Nephron progenitor cell (in vitro differentiated cells): ENCODE results near the gene DYRK3.

Experiments used
- DNase-seq: peaks from one replicate; pipeline ENCODE4 v3.0.0; 2021
- H3K27ac Mint-ChIP-seq: 2 replicates; pipeline ENCODE4 v1.8.0; 2021; ENCODE audit warnings: mild to moderate bottlenecking, moderate library complexity, mixed read lengths
- H3K27me3 Mint-ChIP-seq: 2 replicates; pipeline ENCODE4 v1.8.0; 2021; ENCODE audit warnings: mild to moderate bottlenecking, low read depth, mixed read lengths; ENCODE audit not compliant: poor library complexity
- H3K36me3 Mint-ChIP-seq: 2 replicates; pipeline ENCODE4 v1.8.0; 2021; ENCODE audit warnings: low read depth, mixed read lengths
- H3K4me1 Mint-ChIP-seq: 2 replicates; pipeline ENCODE4 v1.8.0; 2021; ENCODE audit warnings: mixed read lengths
- H3K4me3 Mint-ChIP-seq: 2 replicates; pipeline ENCODE4 v1.8.0; 2021; ENCODE audit warnings: mild to moderate bottlenecking, moderate library complexity, mixed read lengths
- H3K9me3 Mint-ChIP-seq: 2 replicates; pipeline ENCODE4 v1.8.0; 2021; ENCODE audit warnings: mild to moderate bottlenecking, moderate library complexity, mixed read lengths
- TF ChIP-seq, protein P1 (sequence below): fragments of 200-600 bp; sonication (generic); IDR thresholded peaks from 2 replicates; pipeline ENCODE4 v1.5.0; 2021; ENCODE audit warnings: antibody characterized with exemption

The DYRK3 gene

DNA sequence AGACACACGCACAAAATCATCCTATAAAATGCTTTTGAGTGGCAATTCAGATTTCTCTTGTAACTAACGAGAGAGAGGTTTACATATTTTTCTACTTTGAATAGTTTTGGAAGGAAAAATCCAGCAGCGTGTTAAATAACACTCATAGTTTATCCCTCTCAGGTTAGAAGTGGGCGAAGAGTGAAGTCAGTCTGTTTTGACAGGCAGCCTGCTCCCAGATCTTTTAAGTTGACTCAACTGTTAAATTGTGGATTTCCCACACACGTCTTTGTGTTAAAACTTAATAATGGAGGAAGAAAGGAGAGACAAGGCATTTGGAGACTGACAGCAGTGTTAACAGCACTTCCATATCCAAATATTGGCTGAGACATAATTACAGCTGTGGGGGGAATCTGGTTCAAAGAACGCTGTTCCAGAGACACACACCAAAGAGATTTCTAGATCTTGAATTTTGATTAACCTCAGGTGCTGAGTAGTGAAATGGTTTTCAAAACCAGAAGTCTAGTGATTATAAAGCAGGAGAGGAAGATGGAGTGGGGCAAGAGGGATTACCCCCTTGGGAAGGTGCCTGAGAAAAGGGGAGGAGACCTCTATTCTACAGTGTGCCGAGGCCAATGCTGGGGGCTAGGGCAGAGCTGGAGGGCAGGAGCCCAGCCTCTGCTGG lies 52.0 kb downstream of the DYRK3 start:
- H3K9me3 Mint-ChIP-seq: no peaks in the 10 kb centered on the region
- peaks cover 75% of the 10 kb centered on the region for H3K4me1 Mint-ChIP-seq
- TF ChIP-seq, protein P1, sequence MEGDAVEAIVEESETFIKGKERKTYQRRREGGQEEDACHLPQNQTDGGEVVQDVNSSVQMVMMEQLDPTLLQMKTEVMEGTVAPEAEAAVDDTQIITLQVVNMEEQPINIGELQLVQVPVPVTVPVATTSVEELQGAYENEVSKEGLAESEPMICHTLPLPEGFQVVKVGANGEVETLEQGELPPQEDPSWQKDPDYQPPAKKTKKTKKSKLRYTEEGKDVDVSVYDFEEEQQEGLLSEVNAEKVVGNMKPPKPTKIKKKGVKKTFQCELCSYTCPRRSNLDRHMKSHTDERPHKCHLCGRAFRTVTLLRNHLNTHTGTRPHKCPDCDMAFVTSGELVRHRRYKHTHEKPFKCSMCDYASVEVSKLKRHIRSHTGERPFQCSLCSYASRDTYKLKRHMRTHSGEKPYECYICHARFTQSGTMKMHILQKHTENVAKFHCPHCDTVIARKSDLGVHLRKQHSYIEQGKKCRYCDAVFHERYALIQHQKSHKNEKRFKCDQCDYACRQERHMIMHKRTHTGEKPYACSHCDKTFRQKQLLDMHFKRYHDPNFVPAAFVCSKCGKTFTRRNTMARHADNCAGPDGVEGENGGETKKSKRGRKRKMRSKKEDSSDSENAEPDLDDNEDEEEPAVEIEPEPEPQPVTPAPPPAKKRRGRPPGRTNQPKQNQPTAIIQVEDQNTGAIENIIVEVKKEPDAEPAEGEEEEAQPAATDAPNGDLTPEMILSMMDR: no peak
- no peak for DNase-seq
- H3K4me3 Mint-ChIP-seq: peak overlapping the region; percentile 94
- no peak overlapping the region for H3K27ac Mint-ChIP-seq
- peaks cover 23% of the 10 kb centered on the region for H3K27me3 Mint-ChIP-seq
- no peaks in the 10 kb centered on the region for H3K36me3 Mint-ChIP-seq

GRCh38 chr1:206687915-206688442 lies 52.6 kb downstream of the DYRK3 start:
- Mint-ChIP-seq H3K36me3 (no peaks in the 10 kb centered on the region), H3K4me3 (no peak overlapping the region), H3K4me1 (peaks cover 81% of the 10 kb centered on the region), H3K27me3 (peaks cover 17% of the 10 kb centered on the region), H3K27ac (no peak overlapping the region), H3K9me3 (no peaks in the 10 kb centered on the region)
- DNase-seq: no peak
- TF ChIP-seq, protein P1: no peak

- no peak overlapping the region for H3K4me3 Mint-ChIP-seq
- peaks cover 96% of the 10 kb centered on the region for H3K4me1 Mint-ChIP-seq
- H3K27me3 Mint-ChIP-seq: no peaks in the 10 kb centered on the region
- no peak for DNase-seq
- H3K9me3 Mint-ChIP-seq: no peaks in the 10 kb centered on the region
- H3K27ac Mint-ChIP-seq: no peak overlapping the region
- H3K36me3 Mint-ChIP-seq: peaks cover 4% of the 10 kb centered on the region
- TF ChIP-seq, protein P1: no peak
These were observed 55.2 kb downstream of the DYRK3 start for GRCh38 chr1:206690516-206690915.

- Mint-ChIP-seq H3K27ac (no peak overlapping the region), H3K4me3 (peak overlapping the region; percentile 35), H3K36me3 (peaks cover 12% of the 10 kb centered on the region), H3K9me3 (no peaks in the 10 kb centered on the region), H3K4me1 (peaks cover 100% of the 10 kb centered on the region), H3K27me3 (no peaks in the 10 kb centered on the region)
- DNase-seq: no peak
- TF ChIP-seq, protein P1: no peak
These were observed 56.3 kb downstream of the DYRK3 start for GRCh38 chr1:206691604-206692003.

DNA sequence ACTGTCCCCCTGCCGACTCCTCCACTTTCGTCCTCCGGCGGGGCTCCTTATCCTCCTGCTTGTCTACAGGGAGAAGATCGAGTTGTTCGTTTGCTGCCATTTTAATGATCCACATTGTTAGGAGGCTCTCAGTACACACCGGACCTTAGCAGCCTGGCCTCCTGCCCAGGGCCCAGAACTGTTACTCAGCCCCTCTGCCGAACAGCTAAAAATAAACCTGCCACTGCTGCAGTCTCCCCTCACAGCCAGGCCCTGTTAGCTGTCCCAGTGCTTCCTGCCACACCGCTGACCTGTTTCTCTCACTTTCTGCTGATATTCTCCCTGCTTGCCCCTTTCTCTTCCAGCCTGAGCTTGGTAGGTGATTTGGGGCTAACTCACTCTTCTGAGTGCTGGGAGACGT lies 57.7 kb downstream of the DYRK3 start:
- H3K27me3 Mint-ChIP-seq: no peaks in the 10 kb centered on the region
- peaks cover 26% of the 10 kb centered on the region for H3K36me3 Mint-ChIP-seq
- H3K27ac Mint-ChIP-seq: no peak overlapping the region
- H3K4me1 Mint-ChIP-seq: peaks cover 96% of the 10 kb centered on the region
- TF ChIP-seq, protein P1: no peak
- H3K9me3 Mint-ChIP-seq: no peaks in the 10 kb centered on the region
- H3K4me3 Mint-ChIP-seq: peak overlapping the region; percentile 7
- DNase-seq: no peak

- Mint-ChIP-seq H3K9me3 (no peaks in the 10 kb centered on the region), H3K27ac (peak overlapping the region; percentile 88), H3K27me3 (no peaks in the 10 kb centered on the region), H3K36me3 (peaks cover 29% of the 10 kb centered on the region), H3K4me3 (no peak overlapping the region), H3K4me1 (peaks cover 90% of the 10 kb centered on the region)
- TF ChIP-seq, protein P1: no peak
- DNase-seq: no peak
These were observed 58.3 kb downstream of the DYRK3 start for GRCh38 chr1:206693592-206693991.
